HEK293 (cell line): ENCODE results near the gene MCEE.
A peak's percentile ranks its signal among the peaks of the same experiment; 100 is the strongest.

Experiments used
- CTCF ChIA-PET: fragments of 350-600 bp; formaldehyde crosslinking; extraction: SDS; loops from one replicate; lab custom pipeline; 2021; ENCODE audit warnings: antibody characterized with exemption; lab: Yijun Ruan, JAX
- POLR2A ChIA-PET: fragments of 300-600 bp; formaldehyde crosslinking; extraction: SDS; loops from one replicate; lab custom pipeline; 2020; ENCODE audit warnings: antibody characterized with exemption, inconsistent platforms; lab: Yijun Ruan, JAX
- H3K27ac ChIP-seq: fragments of 200-500 bp; sonication (Bioruptor generic); 2 replicates; pipeline ENCODE4 v1.5.1; 2014; ENCODE audit warnings: low read depth, low read length, control low read depth, inconsistent platforms; ENCODE audit errors: extremely low read depth
- H3K36me3 ChIP-seq, 2 experiments: fragments of 200-500 bp in 1 of 2; sonication (Bioruptor generic) in 1 of 2; 1 replicate in 1 of 2; 2 replicates in 1 of 2; pipeline ENCODE4 v1.5.1; 2014 to 2017; ENCODE audit warnings: inconsistent platforms in 2 of 2, low read length in 2 of 2; ENCODE audit not compliant: control insufficient read depth in 2 of 2, insufficient read depth in 1 of 2
- H3K4me1 ChIP-seq: fragments of 200-500 bp; sonication (Bioruptor generic); 2 replicates; pipeline ENCODE4 v1.5.1; 2014; ENCODE audit warnings: mild to moderate bottlenecking, low read length, inconsistent platforms; ENCODE audit not compliant: control insufficient read depth, insufficient read depth
- H3K4me3 ChIP-seq: 2 replicates; pipeline ENCODE4 v1.5.1; 2011; ENCODE audit warnings: low read depth, mild to moderate bottlenecking, control low read depth, low read length, moderate library complexity
- H3K9me3 ChIP-seq: fragments of 200-500 bp; sonication (Bioruptor generic); 2 replicates; pipeline ENCODE4 v1.5.1; 2014; ENCODE audit warnings: low read depth, low read length, inconsistent platforms; ENCODE audit not compliant: control insufficient read depth, insufficient read depth
- CTCF ChIP-seq: fragments of 450-650 bp; formaldehyde crosslinking; IDR thresholded peaks from 2 replicates; pipeline ENCODE4 v1.5.1; 2016; ENCODE audit warnings: missing biosample characterization, missing genetic modification characterization
- GLIS1 ChIP-seq: fragments of 450-650 bp; formaldehyde crosslinking; IDR thresholded peaks from 2 replicates; pipeline ENCODE4 v1.5.1; 2016; ENCODE audit warnings: missing biosample characterization, missing genetic modification characterization
- KLF9 ChIP-seq: fragments of 450-650 bp; formaldehyde crosslinking; IDR thresholded peaks from 2 replicates; pipeline ENCODE4 v1.5.1; 2016; ENCODE audit warnings: missing biosample characterization, missing genetic modification characterization, low read depth
- ZBTB11 ChIP-seq: fragments of 450-650 bp; formaldehyde crosslinking; conservative IDR thresholded peaks from 2 replicates; pipeline ENCODE4 v1.5.1; 2016; ENCODE audit warnings: low read depth, missing biosample characterization, missing genetic modification characterization
- ZBTB17 ChIP-seq: fragments of 450-650 bp; formaldehyde crosslinking; IDR thresholded peaks from 2 replicates; pipeline ENCODE4 v1.5.1; 2016; ENCODE audit warnings: missing biosample characterization, missing genetic modification characterization
- ZBTB7A ChIP-seq: fragments of 450-650 bp; formaldehyde crosslinking; IDR thresholded peaks from 2 replicates; pipeline ENCODE4 v1.5.1; 2016; ENCODE audit warnings: low read depth, missing biosample characterization, missing genetic modification characterization
- ZFHX2 ChIP-seq: fragments of 450-650 bp; formaldehyde crosslinking; conservative IDR thresholded peaks from 2 replicates; pipeline ENCODE4 v1.5.1; 2016; ENCODE audit warnings: missing biosample characterization, missing genetic modification characterization
- ZNF132 ChIP-seq: fragments of 450-650 bp; formaldehyde crosslinking; IDR thresholded peaks from 2 replicates; pipeline ENCODE4 v1.5.1; 2017; ENCODE audit warnings: missing biosample characterization, missing genetic modification characterization, borderline replicate concordance
- ZNF138 ChIP-seq: fragments of 450-650 bp; formaldehyde crosslinking; IDR thresholded peaks from 2 replicates; pipeline ENCODE4 v1.5.1; 2016; ENCODE audit warnings: missing biosample characterization, missing genetic modification characterization, borderline replicate concordance
- ZNF24 ChIP-seq: fragments of 450-650 bp; formaldehyde crosslinking; IDR thresholded peaks from 2 replicates; pipeline ENCODE4 v1.5.1; 2016; ENCODE audit warnings: missing biosample characterization, missing genetic modification characterization
- ZNF335 ChIP-seq: fragments of 450-650 bp; formaldehyde crosslinking; conservative IDR thresholded peaks from 2 replicates; pipeline ENCODE4 v1.5.1; 2016; ENCODE audit warnings: missing biosample characterization, missing genetic modification characterization
- ZNF350 ChIP-seq: fragments of 450-650 bp; formaldehyde crosslinking; IDR thresholded peaks from 2 replicates; pipeline ENCODE4 v1.5.0; 2017; ENCODE audit warnings: missing biosample characterization, mild to moderate bottlenecking, missing genetic modification characterization
- ZNF426 ChIP-seq: fragments of 450-650 bp; formaldehyde crosslinking; IDR thresholded peaks from 2 replicates; pipeline ENCODE4 v1.5.1; 2017; ENCODE audit warnings: missing biosample characterization, missing genetic modification characterization, mild to moderate bottlenecking, inconsistent platforms, moderate library complexity
- ZNF514 ChIP-seq: fragments of 450-650 bp; formaldehyde crosslinking; IDR thresholded peaks from 2 replicates; pipeline ENCODE4 v1.5.1; 2016; ENCODE audit warnings: missing biosample characterization, missing genetic modification characterization
- ZNF561 ChIP-seq: fragments of 450-650 bp; IDR thresholded peaks from 2 replicates; pipeline ENCODE4 v1.5.1; 2018; ENCODE audit warnings: missing biosample characterization, missing genetic modification characterization, borderline replicate concordance
- ZNF585B ChIP-seq: fragments of 450-650 bp; formaldehyde crosslinking; IDR thresholded peaks from 2 replicates; pipeline ENCODE4 v1.5.1; 2016; ENCODE audit warnings: missing biosample characterization, missing genetic modification characterization
- ZNF621 ChIP-seq: fragments of 450-650 bp; formaldehyde crosslinking; IDR thresholded peaks from 2 replicates; pipeline ENCODE4 v1.5.1; 2017; ENCODE audit warnings: missing biosample characterization, missing genetic modification characterization
- ZNF645 ChIP-seq: fragments of 450-650 bp; formaldehyde crosslinking; IDR thresholded peaks from 2 replicates; pipeline ENCODE4; 2016; ENCODE audit warnings: missing biosample characterization, missing genetic modification characterization
- ZNF747 ChIP-seq: fragments of 450-650 bp; formaldehyde crosslinking; IDR thresholded peaks from 2 replicates; pipeline ENCODE4 v1.5.1; 2016; ENCODE audit warnings: missing biosample characterization, missing genetic modification characterization
- ZNF791 ChIP-seq: fragments of 450-650 bp; formaldehyde crosslinking; IDR thresholded peaks from 2 replicates; pipeline ENCODE4 v1.5.1; 2016; ENCODE audit warnings: missing biosample characterization, missing genetic modification characterization
- ZSCAN5A ChIP-seq: fragments of 450-650 bp; formaldehyde crosslinking; IDR thresholded peaks from 2 replicates; pipeline ENCODE4 v1.5.1; 2016; ENCODE audit warnings: missing biosample characterization, missing genetic modification characterization

Gene MCEE

GRCh38 chr2:71067567-71068217 is 62.3 kb downstream of the MCEE start (continued):
- TF ChIP-seq KLF9 (tag by site-specific recombination) (no peak), ZNF335 (tag by site-specific recombination) (peak; percentile 87), CTCF (tag by site-specific recombination) (peak; percentile 6)

GRCh38 chr2:71066856-71067255 is 63.2 kb downstream of the MCEE start:
- H3K9me3 ChIP-seq = no peaks in the 10 kb centered on the region
- ChIA-PET CTCF (interaction anchor here (1.1 kb wide), 1 partner anchor 65 kb away, joined by 4 read pairs; no protein-coding TSS in a partner anchor), POLR2A (no interaction called here)
- TF ChIP-seq GLIS1 (tag by site-specific recombination) (no peak), ZNF426 (no peak)
- H3K4me3 ChIP-seq = no peak overlapping the region
- no peaks in the 10 kb centered on the region; the same call in 1 of the 2 replicates for H3K4me1 ChIP-seq
- peaks cover 0 to 22% of the 10 kb centered on the region in 2 experiments; a peak in 1 of 3 replicates for H3K36me3 ChIP-seq
- no peak overlapping the region for H3K27ac ChIP-seq

GRCh38 chr2:71064754-71065621 is 65.0 kb downstream of the MCEE start:
- peaks cover 0 to 4% of the 10 kb centered on the region in 2 experiments; a peak in 1 of 3 replicates for H3K36me3 ChIP-seq
- H3K4me3 ChIP-seq = no peak overlapping the region
- H3K27ac ChIP-seq = no peak overlapping the region
- TF ChIP-seq ZBTB7A (tag by site-specific recombination) (no peak), ZBTB17 (tag by site-specific recombination) (no peak), ZFHX2 (tag by site-specific recombination) (no peak), ZNF585B (tag by site-specific recombination) (no peak), ZNF24 (tag by site-specific recombination) (no peak), ZNF138 (no peak), ZNF791 (tag by site-specific recombination) (no peak), ZNF561 (tag by site-specific recombination) (no peak), ZNF132 (tag by site-specific recombination) (no peak), ZNF514 (tag by site-specific recombination) (no peak), ZNF350 (tag by site-specific recombination) (no peak), ZSCAN5A (no peak), ZBTB11 (tag by site-specific recombination) (no peak), ZNF621 (tag by site-specific recombination) (no peak), ZNF645 (no peak), ZNF747 (tag by site-specific recombination) (no peak)
- no peaks in the 10 kb centered on the region; the same call in 1 of the 2 replicates for H3K4me1 ChIP-seq
- no peaks in the 10 kb centered on the region for H3K9me3 ChIP-seq
- POLR2A ChIA-PET = no interaction called here
- CTCF ChIA-PET = no interaction called here
